GM12878 (cell line): ENCODE data around the gene NEK7. TPM values are rescaled to one million over a fixed set of nuclear protein-coding genes. Genes with fewer than 3 reads are reported as not detected.

Experiments used
- ASH2L ChIP-seq: fragments of 300-600, 200-600 bp; sonication (generic); IDR thresholded peaks from 2 replicates; pipeline ENCODE4 v1.6.1; 2017; ENCODE audit warnings: low read depth, mild to moderate bottlenecking, borderline replicate concordance
- ATF2 ChIP-seq: IDR thresholded peaks from 2 replicates; pipeline ENCODE4 v1.6.1; 2012; ENCODE audit warnings: low read length, inconsistent platforms
- BHLHE40 ChIP-seq, 2 experiments: fragments of 450-650 bp in 1 of 2; IDR thresholded peaks; 2 replicates each; pipeline ENCODE4 v1.6.1; 2011 to 2017; ENCODE audit warnings: low read depth in 2 of 2, borderline replicate concordance in 1 of 2, improper control_type of control experiment in 1 of 2, low read length in 1 of 2, mild to moderate bottlenecking in 1 of 2
- ETV6 ChIP-seq, 2 experiments: fragments of 450-650 bp in 1 of 2; IDR thresholded peaks in 1 of 2; conservative IDR thresholded peaks in 1 of 2; 2 replicates each; pipeline ENCODE4 v1.6.1; 2014; ENCODE audit warnings: antibody characterized with exemption in 1 of 2, borderline replicate concordance in 1 of 2, low read depth in 1 of 2, mild to moderate bottlenecking in 1 of 2, moderate library complexity in 1 of 2
- EZH2 ChIP-seq: IDR thresholded peaks from 2 replicates; pipeline ENCODE4 v1.6.1; 2012; ENCODE audit warnings: low read depth, mild to moderate bottlenecking, control low read depth, inconsistent platforms, low read length, borderline replicate concordance; ENCODE audit not compliant: control insufficient read depth
- FOXM1 ChIP-seq: IDR thresholded peaks from 2 replicates; pipeline ENCODE4 v1.6.1; 2012; ENCODE audit warnings: low read depth, mild to moderate bottlenecking, inconsistent platforms, low read length, moderate library complexity
- GABPA ChIP-seq: IDR thresholded peaks from 2 replicates; pipeline ENCODE4 v1.6.1; 2014; ENCODE audit warnings: antibody characterized with exemption, low read depth, mild to moderate bottlenecking, inconsistent platforms
- IKZF1 ChIP-seq: fragments of 450-650 bp; conservative IDR thresholded peaks from 2 replicates; pipeline ENCODE4 v1.6.1; 2017; ENCODE audit warnings: antibody characterized with exemption, mild to moderate bottlenecking
- IKZF2 ChIP-seq, 2 experiments: fragments of 450-650 bp; IDR thresholded peaks; 2 replicates each; pipeline ENCODE4 v1.6.1; 2017; ENCODE audit warnings: mild to moderate bottlenecking in 2 of 2, moderate library complexity in 2 of 2
- IRF5 ChIP-seq: fragments of 450-650 bp; IDR thresholded peaks from 2 replicates; pipeline ENCODE4 v1.6.1; 2017; ENCODE audit warnings: borderline replicate concordance
- MAX ChIP-seq: IDR thresholded peaks from 2 replicates; pipeline ENCODE4 v1.6.1; 2012; ENCODE audit warnings: low read depth, low read length, improper control_type of control experiment
- MTA2 ChIP-seq: fragments of 450-650 bp; IDR thresholded peaks from 2 replicates; pipeline ENCODE4 v1.6.1; 2016; ENCODE audit warnings: low read depth, mild to moderate bottlenecking, moderate library complexity
- MTA3 ChIP-seq: IDR thresholded peaks from 2 replicates; pipeline ENCODE4 v1.6.1; 2012; ENCODE audit warnings: low read length, inconsistent platforms, borderline replicate concordance
- MYB ChIP-seq: fragments of 150-350 bp; IDR thresholded peaks from 2 replicates; pipeline ENCODE4 v1.6.1; 2014; ENCODE audit warnings: mild to moderate bottlenecking, low read depth, low read length, borderline replicate concordance
- NFIC ChIP-seq: IDR thresholded peaks from 2 replicates; pipeline ENCODE4 v1.6.1; 2012; ENCODE audit warnings: low read depth, mild to moderate bottlenecking, inconsistent platforms, low read length, moderate library complexity
- POLR2A ChIP-seq: IDR thresholded peaks from 2 replicates; pipeline ENCODE4 v1.6.1; 2011; ENCODE audit warnings: low read depth, mild to moderate bottlenecking, low read length
- RAD21 ChIP-seq: IDR thresholded peaks from 2 replicates; pipeline ENCODE4 v1.6.1; 2011; ENCODE audit warnings: mild to moderate bottlenecking, low read depth, low read length, moderate library complexity; ENCODE audit not compliant: insufficient read depth
- RELB ChIP-seq: fragments of 450-650 bp; IDR thresholded peaks from 2 replicates; pipeline ENCODE4 v1.6.1; 2017; ENCODE audit warnings: low read depth, mild to moderate bottlenecking, moderate library complexity
- SMAD1 ChIP-seq: fragments of 450-650 bp; IDR thresholded peaks from 2 replicates; pipeline ENCODE4 v1.6.1; 2018; ENCODE audit warnings: mild to moderate bottlenecking, low read depth; ENCODE audit not compliant: partially characterized antibody
- SMARCA5 ChIP-seq: fragments of 450-650 bp; IDR thresholded peaks from 2 replicates; pipeline ENCODE4 v1.6.1; 2017; ENCODE audit warnings: mild to moderate bottlenecking
- SREBF2 ChIP-seq: IDR thresholded peaks from 2 replicates; pipeline ENCODE4 v1.6.1; 2012; ENCODE audit warnings: mild to moderate bottlenecking, low read length
- YY1 ChIP-seq: IDR thresholded peaks from 2 replicates; pipeline ENCODE4 v1.6.1; 2011; ENCODE audit warnings: low read depth, mild to moderate bottlenecking, low read length
- ZNF217 ChIP-seq: fragments of 450-650 bp; IDR thresholded peaks from 2 replicates; pipeline ENCODE4 v1.6.1; 2017; ENCODE audit warnings: antibody characterized with exemption, mild to moderate bottlenecking
- polyA plus RNA-seq, 11 experiments: library from polyadenylated mRNA; depleted of rRNA in 4 of 11; unstranded in 6 of 11; stranded (reverse) in 5 of 11; fragments of >200 nt; fragmentation: Nextera tagmentation in 4 of 11; fragmentation: Illumina TruSeq in 1 of 11; extraction: Ambion mirVana in 4 of 11; extraction: Trizol in 1 of 11; gene quantifications; 1 replicate in 1 of 11; 2 replicates in 10 of 11; pipeline versions ENCODE4 v1.2.1 to v1.2.3, GENCODE V29; 2011 to 2016; ENCODE audit warnings: inconsistent platforms in 2 of 11, missing spikeins in 2 of 11, low read depth in 1 of 11
- total RNA-seq, 4 experiments: library from RNA; depleted of rRNA in 3 of 4; stranded (reverse); fragments of >200 nt in 3 of 4; fragmentation: Illumina TruSeq in 1 of 4; extraction: Trizol in 1 of 4; gene quantifications; 2 replicates each; pipeline versions ENCODE4 v1.2.1 to v1.2.3, GENCODE V29; 2013 to 2021

NEK7 gene
- total and polyA plus RNA-seq, 10 of the 15 experiments (the other 5 are each of a cell fraction or from before 2014, with no cell fraction given): 9.4 to 77.7 (median 24.0) TPM

- TF ChIP-seq ATF2 (peak; percentile 64; the same call in 1 of the 2 replicates), SMARCA5 (no peak), GABPA (0 out of 2 replicates have a peak, but pooled peaks have one; percentile 20), MYB (no peak), MAX (no peak), RAD21 (peak; percentile 39; the same call in 1 of the 2 replicates), SREBF2 (no peak), SMAD1 (no peak), IRF5 (no peak), RELB (no peak; the same call in 1 of the 2 replicates), MTA3 (0 out of 2 replicates have a peak, but pooled peaks have one; percentile 31), POLR2A (no peak), MTA2 (no peak), FOXM1 (peak; percentile 54), ZNF217 (no peak), NFIC (peak; percentile 54), YY1 (peak; percentile 49; the same call in 1 of the 2 replicates), IKZF2 (IDR thresholded peaks at IDR 0.05) (peak in 1 of 2 experiments; percentile 41; a peak in 2 of 4 replicates), IKZF1 (0 out of 2 replicates have a peak, but pooled peaks have one; percentile 34), ASH2L (no peak), ETV6 (conservative IDR thresholded peaks at IDR 0.05 in 1 of 2, IDR thresholded peaks at IDR 0.05 in 1 of 2; ENCODE audit: borderline replicate concordance in 1 of 2, low read depth in 1 of 2) (peak in 1 of 2 experiments; percentile 60; a peak in 2 of 4 replicates), BHLHE40 (IDR thresholded peaks at IDR 0.05; ENCODE audit: borderline replicate concordance in 1 of 2, low read depth in 2 of 2, low read length in 1 of 2) (peak in 1 of 2 experiments; percentile 25; a peak in 1 of 4 replicates), EZH2 (no peak)
Observed at GRCh38 chr1:198201956-198202784, 45.4 kb downstream of the NEK7 start (continued).
